HCT116 (cell line): ENCODE measurements around the gene PC.

Experiments used
- ELF1 ChIP-seq: IDR thresholded peaks from 2 replicates; pipeline ENCODE4 v1.6.1; 2012; ENCODE audit warnings: low read depth, borderline replicate concordance
- EZH2 ChIP-seq: fragments of 200-600 bp; sonication (generic); IDR thresholded peaks from 2 replicates; pipeline ENCODE4 v1.6.1; 2017; ENCODE audit warnings: antibody characterized with exemption, mixed run types
- POLR2A ChIP-seq: IDR thresholded peaks from 2 replicates; pipeline ENCODE4 v1.7.0; 2011; ENCODE audit warnings: borderline replicate concordance; ENCODE audit not compliant: insufficient read depth, insufficient read length; ENCODE audit errors: extremely low read depth
- POLR2AphosphoS5 ChIP-seq: IDR thresholded peaks from 2 replicates; pipeline ENCODE4 v1.6.1; 2011; ENCODE audit warnings: mild to moderate bottlenecking, low read depth, low read length, moderate library complexity
- REST ChIP-seq: IDR thresholded peaks from 2 replicates; pipeline ENCODE4 v1.6.1; 2012; ENCODE audit warnings: low read depth
- SIN3A ChIP-seq: IDR thresholded peaks from 2 replicates; pipeline ENCODE4 v1.6.1; 2012; ENCODE audit warnings: low read depth
- YY1 ChIP-seq: IDR thresholded peaks from 2 replicates; pipeline ENCODE4 v1.6.1; 2011; ENCODE audit warnings: low read length, low read depth, moderate library complexity, mild to moderate bottlenecking; ENCODE audit not compliant: insufficient replicate concordance; ENCODE audit errors: extremely low read depth
- ZNF274 ChIP-seq: fragments of 200-500 bp; sonication (Bioruptor generic); IDR thresholded peaks from 2 replicates; pipeline ENCODE4 v1.6.1; 2014; ENCODE audit warnings: mild to moderate bottlenecking, low read depth, low read length, inconsistent platforms
- TF ChIP-seq, protein P1 (sequence below), 3 experiments: fragments of 200-600 bp in 1 of 3; sonication (generic) in 1 of 3; IDR thresholded peaks in 2 of 3; conservative IDR thresholded peaks in 1 of 3; 2 replicates each; pipeline ENCODE4 v1.5.1; 2012 to 2017; ENCODE audit warnings: low read depth in 2 of 3, low read length in 2 of 3, antibody characterized with exemption in 1 of 3, borderline replicate concordance in 1 of 3, control low read depth in 1 of 3, mild to moderate bottlenecking in 1 of 3, mixed read lengths in 1 of 3, mixed run types in 1 of 3, moderate library complexity in 1 of 3; ENCODE audit not compliant: insufficient read depth in 1 of 3
- TF ChIP-seq, protein P2 (sequence below): IDR thresholded peaks from 2 replicates; pipeline ENCODE4 v1.6.1; 2012
- TF ChIP-seq, protein P3 (sequence below): IDR thresholded peaks from 2 replicates; pipeline ENCODE4 v1.6.1; 2012
- TF ChIP-seq, protein P4 (sequence below): IDR thresholded peaks from 2 replicates; pipeline ENCODE4 v1.6.1; 2011; ENCODE audit warnings: mild to moderate bottlenecking, low read length, moderate library complexity; ENCODE audit not compliant: insufficient replicate concordance; ENCODE audit errors: extremely low read depth

- TF ChIP-seq, protein P1, sequence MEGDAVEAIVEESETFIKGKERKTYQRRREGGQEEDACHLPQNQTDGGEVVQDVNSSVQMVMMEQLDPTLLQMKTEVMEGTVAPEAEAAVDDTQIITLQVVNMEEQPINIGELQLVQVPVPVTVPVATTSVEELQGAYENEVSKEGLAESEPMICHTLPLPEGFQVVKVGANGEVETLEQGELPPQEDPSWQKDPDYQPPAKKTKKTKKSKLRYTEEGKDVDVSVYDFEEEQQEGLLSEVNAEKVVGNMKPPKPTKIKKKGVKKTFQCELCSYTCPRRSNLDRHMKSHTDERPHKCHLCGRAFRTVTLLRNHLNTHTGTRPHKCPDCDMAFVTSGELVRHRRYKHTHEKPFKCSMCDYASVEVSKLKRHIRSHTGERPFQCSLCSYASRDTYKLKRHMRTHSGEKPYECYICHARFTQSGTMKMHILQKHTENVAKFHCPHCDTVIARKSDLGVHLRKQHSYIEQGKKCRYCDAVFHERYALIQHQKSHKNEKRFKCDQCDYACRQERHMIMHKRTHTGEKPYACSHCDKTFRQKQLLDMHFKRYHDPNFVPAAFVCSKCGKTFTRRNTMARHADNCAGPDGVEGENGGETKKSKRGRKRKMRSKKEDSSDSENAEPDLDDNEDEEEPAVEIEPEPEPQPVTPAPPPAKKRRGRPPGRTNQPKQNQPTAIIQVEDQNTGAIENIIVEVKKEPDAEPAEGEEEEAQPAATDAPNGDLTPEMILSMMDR (IDR thresholded peaks at IDR 0.05 in 2 of 3, conservative IDR thresholded peaks at IDR 0.05 in 1 of 3; ENCODE audit: borderline replicate concordance in 1 of 3, insufficient read depth in 1 of 3, low read depth in 2 of 3, low read length in 2 of 3): no peak
- no peak for TF ChIP-seq ZNF274
- no peak for TF ChIP-seq YY1
- no peak for TF ChIP-seq ELF1
- TF ChIP-seq, protein P2, sequence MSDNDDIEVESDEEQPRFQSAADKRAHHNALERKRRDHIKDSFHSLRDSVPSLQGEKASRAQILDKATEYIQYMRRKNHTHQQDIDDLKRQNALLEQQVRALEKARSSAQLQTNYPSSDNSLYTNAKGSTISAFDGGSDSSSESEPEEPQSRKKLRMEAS: no peak
- no peak for TF ChIP-seq POLR2AphosphoS5
- no peak for TF ChIP-seq SIN3A
- TF ChIP-seq, protein P3, sequence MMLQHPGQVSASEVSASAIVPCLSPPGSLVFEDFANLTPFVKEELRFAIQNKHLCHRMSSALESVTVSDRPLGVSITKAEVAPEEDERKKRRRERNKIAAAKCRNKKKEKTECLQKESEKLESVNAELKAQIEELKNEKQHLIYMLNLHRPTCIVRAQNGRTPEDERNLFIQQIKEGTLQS: no peak
- TF ChIP-seq POLR2A: no peak
- no peak for TF ChIP-seq EZH2
- no peak for TF ChIP-seq REST
- TF ChIP-seq, protein P4, sequence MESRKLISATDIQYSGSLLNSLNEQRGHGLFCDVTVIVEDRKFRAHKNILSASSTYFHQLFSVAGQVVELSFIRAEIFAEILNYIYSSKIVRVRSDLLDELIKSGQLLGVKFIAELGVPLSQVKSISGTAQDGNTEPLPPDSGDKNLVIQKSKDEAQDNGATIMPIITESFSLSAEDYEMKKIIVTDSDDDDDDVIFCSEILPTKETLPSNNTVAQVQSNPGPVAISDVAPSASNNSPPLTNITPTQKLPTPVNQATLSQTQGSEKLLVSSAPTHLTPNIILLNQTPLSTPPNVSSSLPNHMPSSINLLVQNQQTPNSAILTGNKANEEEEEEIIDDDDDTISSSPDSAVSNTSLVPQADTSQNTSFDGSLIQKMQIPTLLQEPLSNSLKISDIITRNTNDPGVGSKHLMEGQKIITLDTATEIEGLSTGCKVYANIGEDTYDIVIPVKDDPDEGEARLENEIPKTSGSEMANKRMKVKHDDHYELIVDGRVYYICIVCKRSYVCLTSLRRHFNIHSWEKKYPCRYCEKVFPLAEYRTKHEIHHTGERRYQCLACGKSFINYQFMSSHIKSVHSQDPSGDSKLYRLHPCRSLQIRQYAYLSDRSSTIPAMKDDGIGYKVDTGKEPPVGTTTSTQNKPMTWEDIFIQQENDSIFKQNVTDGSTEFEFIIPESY: no peak
Measured at GRCh38 chr11:66864924-66865697, 93.1 kb downstream of the PC start.
